GM06990 (cell line): ENCODE measurements around the gene GAS7.

Experiments
- DNase-seq: peaks from one replicate; pipeline ENCODE4 v3.0.0-alpha.2; 2011; ENCODE audit not compliant: insufficient read length; ENCODE audit errors: extremely low read depth
- H3K27me3 ChIP-seq: replicated peaks from 2 replicates; pipeline ENCODE4 v1.6.0; 2011; ENCODE audit warnings: low read length; ENCODE audit not compliant: control insufficient read depth, insufficient read depth
- H3K36me3 ChIP-seq: 2 replicates; pipeline ENCODE4 v1.5.1; 2011; ENCODE audit warnings: low read length; ENCODE audit not compliant: control insufficient read depth, insufficient read depth
- H3K4me3 ChIP-seq: replicated peaks from 2 replicates; pipeline ENCODE4 v1.5.1; 2011; ENCODE audit warnings: low read depth, mild to moderate bottlenecking, control low read depth, low read length
- CTCF ChIP-seq: IDR thresholded peaks from 2 replicates; pipeline ENCODE4 v1.5.1; 2011; ENCODE audit warnings: low read length, control low read depth, mild to moderate bottlenecking, inconsistent platforms; ENCODE audit not compliant: insufficient read depth, poor library complexity, severe bottlenecking

The GAS7 gene

GRCh38 chr17:10234033-10234432 lies 35.6 kb upstream of the GAS7 start:
- no peak for TF ChIP-seq CTCF
- DNase-seq = no peak
- H3K36me3 ChIP-seq = no peaks in the 10 kb centered on the region
- no peaks in the 10 kb centered on the region for H3K27me3 ChIP-seq
- no peak overlapping the region for H3K4me3 ChIP-seq

- Histone ChIP-seq H3K4me3 (no peak overlapping the region), H3K36me3 (no peaks in the 10 kb centered on the region), H3K27me3 (no peaks in the 10 kb centered on the region)
- no peak for DNase-seq
- no peak for TF ChIP-seq CTCF
Measured at GRCh38 chr17:10233161-10233560, 34.8 kb upstream of the GAS7 start.

GRCh38 chr17:10229181-10229580 lies 30.8 kb upstream of the GAS7 start:
- no peaks in the 10 kb centered on the region for H3K36me3 ChIP-seq
- TF ChIP-seq CTCF = no peak
- no peak for DNase-seq
- H3K27me3 ChIP-seq = no peaks in the 10 kb centered on the region
- no peak overlapping the region for H3K4me3 ChIP-seq

- no peak overlapping the region for H3K4me3 ChIP-seq
- peak; percentile 44 for DNase-seq
- TF ChIP-seq CTCF = peak; percentile 97
- H3K36me3 ChIP-seq = no peaks in the 10 kb centered on the region
- H3K27me3 ChIP-seq = no peaks in the 10 kb centered on the region
Measured at GRCh38 chr17:10226930-10227695, 28.7 kb upstream of the GAS7 start.

- H3K27me3 ChIP-seq = no peaks in the 10 kb centered on the region
- no peak for DNase-seq
Measured at GRCh38 chr17:10224582-10225195, 26.3 kb upstream of the GAS7 start.

More at GRCh38 chr17:10224582-10225195, 26.3 kb upstream of the GAS7 start:
- Histone ChIP-seq H3K36me3 (no peaks in the 10 kb centered on the region), H3K4me3 (no peak overlapping the region)
- TF ChIP-seq CTCF = no peak
